Hypothalamus (tissue), 51 donors: ENCODE measurements around the gene FOSL2.
"Not testable (repeated sequence)": the region's sequence is repeated elsewhere in the genome, so short reads cannot be mapped to it uniquely, and the experiment has no call there.

ENCODE experiments used
- DNase-seq, 51 donors: peaks; one replicate each; lab custom pipeline; 2025; lab: John Stamatoyannopoulos, UW

The FOSL2 gene

GRCh38 chr2:28370354-28370753 is 22.3 kb upstream of the FOSL2 start:
- DNase-seq = no peak

GRCh38 chr2:28371728-28372127 is 20.9 kb upstream of the FOSL2 start:
- not testable (repeated sequence) for DNase-seq

GRCh38 chr2:28373854-28374253 is 18.8 kb upstream of the FOSL2 start:
- no peak for DNase-seq

GRCh38 chr2:28374331-28374730 is 18.3 kb upstream of the FOSL2 start:
- DNase-seq = no peak

- no peak for DNase-seq
These were observed 17.4 kb upstream of the FOSL2 start for GRCh38 chr2:28375236-28375635.

- DNase-seq = no peak
These were observed 16.7 kb upstream of the FOSL2 start for GRCh38 chr2:28375742-28376631.

GRCh38 chr2:28377195-28377816 is 15.4 kb upstream of the FOSL2 start:
- no peak for DNase-seq

- peak in 1 of 51 donors; percentile 8 for DNase-seq
These were observed 14.5 kb upstream of the FOSL2 start for GRCh38 chr2:28377984-28378678.

GRCh38 chr2:28378679-28379584 is 13.7 kb upstream of the FOSL2 start:
- DNase-seq = no peak

- DNase-seq = no peak
These were observed 12.4 kb upstream of the FOSL2 start for GRCh38 chr2:28380219-28380618.

- DNase-seq = no peak
These were observed 11.2 kb upstream of the FOSL2 start for GRCh38 chr2:28381225-28382180.

- no peak for DNase-seq
These were observed 9.9 kb upstream of the FOSL2 start for GRCh38 chr2:28382755-28383154.

- no peak for DNase-seq
These were observed 5.3 kb upstream of the FOSL2 start for GRCh38 chr2:28387082-28387960.

- peak in 2 of 51 donors; percentile 27 to 67 for DNase-seq
These were observed 3.0 kb upstream of the FOSL2 start for GRCh38 chr2:28389399-28390240.

- peak in 48 of 51 donors; percentile 22 to 95 (median 68) for DNase-seq
These were observed 2.4 kb upstream of the FOSL2 start for GRCh38 chr2:28390241-28390745.

- DNase-seq = peak in 39 of 51 donors; percentile 6 to 89 (median 63)
These were observed 1.7 kb upstream of the FOSL2 start for GRCh38 chr2:28390746-28391563.
